ENCODE data around the gene PEF1.
"Not testable (repeated sequence)": the region's sequence is repeated elsewhere in the genome, so short reads cannot be mapped to it uniquely, and the experiment has no call there.

Gene PEF1

DNA sequence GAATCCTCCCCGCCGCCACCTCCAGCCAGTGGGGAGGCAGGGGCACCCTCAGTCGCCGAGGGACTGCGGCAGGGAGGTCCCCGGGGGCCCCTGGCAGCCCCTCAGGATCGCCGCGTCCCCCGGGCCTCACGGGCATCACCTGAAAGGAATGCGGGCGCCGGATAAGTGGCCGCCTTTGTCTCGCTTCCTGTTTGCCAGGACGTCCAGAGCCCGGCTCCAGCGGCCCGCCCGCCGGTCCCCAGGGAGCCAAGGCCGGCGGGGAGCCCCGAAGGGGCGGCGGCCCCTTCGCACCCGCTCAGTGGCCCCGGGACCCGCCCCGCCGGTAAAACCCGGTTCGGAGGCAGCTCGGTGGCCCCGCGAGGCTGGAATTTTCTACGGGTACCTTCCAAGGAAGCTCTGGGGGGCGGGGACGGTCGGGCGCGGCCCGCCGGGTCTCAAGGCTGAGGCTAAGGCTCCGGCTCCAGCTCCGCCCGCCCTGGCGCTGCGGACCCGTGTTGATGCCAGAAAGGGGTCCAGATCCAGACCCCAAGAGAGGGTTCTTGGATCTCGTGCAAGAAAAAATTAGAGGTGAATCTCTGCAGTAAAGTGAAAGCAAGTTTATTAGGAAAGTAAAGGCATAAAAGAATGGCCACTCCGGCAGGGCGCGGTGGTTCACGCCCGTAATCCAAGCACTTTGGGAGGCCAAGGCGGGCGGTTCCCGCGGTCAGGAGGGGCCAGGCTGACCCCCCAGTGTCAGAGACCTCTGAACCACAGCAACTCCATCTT is 55.7 kb downstream of the PEF1 start:
- TF ChIP-seq, protein P1, sequence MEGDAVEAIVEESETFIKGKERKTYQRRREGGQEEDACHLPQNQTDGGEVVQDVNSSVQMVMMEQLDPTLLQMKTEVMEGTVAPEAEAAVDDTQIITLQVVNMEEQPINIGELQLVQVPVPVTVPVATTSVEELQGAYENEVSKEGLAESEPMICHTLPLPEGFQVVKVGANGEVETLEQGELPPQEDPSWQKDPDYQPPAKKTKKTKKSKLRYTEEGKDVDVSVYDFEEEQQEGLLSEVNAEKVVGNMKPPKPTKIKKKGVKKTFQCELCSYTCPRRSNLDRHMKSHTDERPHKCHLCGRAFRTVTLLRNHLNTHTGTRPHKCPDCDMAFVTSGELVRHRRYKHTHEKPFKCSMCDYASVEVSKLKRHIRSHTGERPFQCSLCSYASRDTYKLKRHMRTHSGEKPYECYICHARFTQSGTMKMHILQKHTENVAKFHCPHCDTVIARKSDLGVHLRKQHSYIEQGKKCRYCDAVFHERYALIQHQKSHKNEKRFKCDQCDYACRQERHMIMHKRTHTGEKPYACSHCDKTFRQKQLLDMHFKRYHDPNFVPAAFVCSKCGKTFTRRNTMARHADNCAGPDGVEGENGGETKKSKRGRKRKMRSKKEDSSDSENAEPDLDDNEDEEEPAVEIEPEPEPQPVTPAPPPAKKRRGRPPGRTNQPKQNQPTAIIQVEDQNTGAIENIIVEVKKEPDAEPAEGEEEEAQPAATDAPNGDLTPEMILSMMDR (IDR thresholded peaks at IDR 0.05; ENCODE audit: low read depth, low read length), result no peak

DNA sequence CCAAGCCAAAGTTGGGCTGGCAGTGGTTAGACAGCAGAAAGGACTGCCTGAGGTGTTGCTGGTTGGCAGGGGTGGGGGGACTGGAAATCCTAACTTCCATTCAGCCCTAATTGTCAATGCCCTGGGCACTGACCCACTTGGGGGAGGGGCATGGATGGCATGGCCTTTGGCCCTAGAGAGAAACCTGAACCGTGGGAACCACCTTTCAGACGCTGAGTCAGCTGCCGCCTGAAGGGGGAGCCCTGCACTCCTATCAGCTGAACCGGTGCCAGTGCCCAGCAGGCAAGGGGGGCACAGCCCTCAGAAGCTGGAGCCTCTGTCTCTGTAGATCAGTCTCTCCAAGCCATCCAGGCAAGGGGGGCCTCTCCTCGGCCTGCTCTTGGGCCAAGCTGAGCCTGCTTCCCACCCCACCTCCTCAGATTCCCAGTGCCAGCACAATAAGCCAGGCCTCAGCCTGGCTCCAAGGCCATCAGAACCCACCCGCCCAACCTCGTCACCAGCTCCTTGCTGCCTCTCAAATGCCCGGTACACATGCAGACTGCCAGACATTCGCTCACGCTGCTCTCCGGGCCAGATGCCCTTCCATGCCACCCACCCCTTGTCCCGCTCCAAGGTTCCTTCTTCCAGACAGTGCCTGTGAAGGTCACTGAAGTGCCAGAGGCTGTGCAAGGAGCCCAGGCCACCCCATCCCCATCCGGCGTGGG is 56.8 kb downstream of the PEF1 start:
- peak; percentile 48 to 54 for DNase-seq (ENCODE audit: low read depth in 2 of 2)
- no peak overlapping the region for H3K4me3 ChIP-seq (replicated peaks in 1 of 2; ENCODE audit: low read depth in 2 of 2, low read length in 2 of 2)
- TF ChIP-seq, protein P1 (IDR thresholded peaks at IDR 0.05; ENCODE audit: low read depth, low read length), result peak; percentile 58

More for the DNA sequence above, 55.7 kb downstream of the PEF1 start:
- peak in 1 of 2 donors; percentile 55 for DNase-seq (ENCODE audit: low read depth in 2 of 2)
- H3K4me3 ChIP-seq (replicated peaks in 1 of 2; ENCODE audit: low read depth in 2 of 2, low read length in 2 of 2), result peak overlapping the region; percentile 5 to 28

DNA sequence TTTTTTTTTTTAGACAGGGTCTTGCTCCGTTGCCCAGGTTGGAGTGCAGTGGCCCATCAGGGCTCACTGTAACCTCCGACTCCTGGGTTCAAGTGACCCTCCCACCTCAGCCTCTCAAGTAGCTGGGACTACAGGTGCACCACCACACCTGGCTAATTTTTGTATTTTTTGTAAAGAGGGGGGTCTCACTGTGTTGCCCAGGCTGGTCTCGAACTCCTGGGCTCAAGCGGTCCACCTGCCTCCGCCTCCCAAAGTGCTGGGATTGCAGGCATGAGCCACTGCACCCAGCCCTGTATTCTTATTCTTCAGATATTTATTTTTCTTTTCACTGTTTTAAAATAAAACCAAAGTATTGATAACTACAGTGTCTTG is 57.4 kb downstream of the PEF1 start:
- H3K4me3 ChIP-seq (replicated peaks in 1 of 2; ENCODE audit: low read depth in 2 of 2, low read length in 2 of 2); DNase-seq (ENCODE audit: low read depth in 2 of 2): not testable (repeated sequence)

DNA sequence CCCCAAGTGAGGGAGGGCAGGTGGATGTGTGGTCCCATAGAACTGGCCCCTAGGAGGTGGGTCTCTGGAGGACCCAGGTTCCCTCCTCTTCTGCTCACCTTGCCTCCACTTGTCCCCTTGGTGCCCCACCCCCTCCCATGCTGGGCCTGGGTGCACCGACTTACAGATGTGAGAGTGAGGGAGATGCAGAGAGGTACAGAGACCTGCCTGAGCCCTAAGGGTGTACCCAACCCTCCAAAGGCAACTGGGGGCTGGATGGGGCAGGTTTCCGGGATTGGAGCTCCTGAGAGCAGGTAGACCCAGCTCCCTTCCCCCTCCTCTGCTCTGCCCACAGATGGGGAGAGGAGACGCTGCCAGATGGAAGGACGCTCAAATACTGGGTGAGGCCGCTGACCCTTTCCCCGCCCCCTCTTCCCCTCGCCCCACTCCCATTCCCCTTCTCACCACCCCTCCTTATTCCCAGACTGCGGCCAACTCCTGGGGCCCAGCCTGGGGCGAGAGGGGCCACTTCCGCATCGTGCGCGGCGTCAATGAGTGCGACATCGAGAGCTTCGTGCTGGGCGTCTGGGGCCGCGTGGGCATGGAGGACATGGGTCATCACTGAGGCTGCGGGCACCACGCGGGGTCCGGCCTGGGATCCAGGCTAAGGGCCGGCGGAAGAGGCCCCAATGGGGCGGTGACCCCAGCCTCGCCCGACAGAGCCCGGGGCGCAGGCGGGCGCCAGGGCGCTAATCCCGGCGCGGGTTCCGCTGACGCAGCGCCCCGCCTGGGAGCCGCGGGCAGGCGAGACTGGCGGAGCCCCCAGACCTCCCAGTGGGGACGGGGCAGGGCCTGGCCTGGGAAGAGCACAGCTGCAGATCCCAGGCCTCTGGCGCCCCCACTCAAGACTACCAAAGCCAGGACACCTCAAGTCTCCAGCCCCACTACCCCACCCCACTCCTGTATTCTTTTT is 58.0 kb downstream of the PEF1 start:
- no peak for DNase-seq (ENCODE audit: low read depth in 2 of 2)
- TF ChIP-seq, protein P1 (IDR thresholded peaks at IDR 0.05; ENCODE audit: low read depth, low read length), result no peak
- H3K4me3 ChIP-seq (replicated peaks in 1 of 2; ENCODE audit: low read depth in 2 of 2, low read length in 2 of 2), result no peak overlapping the region

DNA sequence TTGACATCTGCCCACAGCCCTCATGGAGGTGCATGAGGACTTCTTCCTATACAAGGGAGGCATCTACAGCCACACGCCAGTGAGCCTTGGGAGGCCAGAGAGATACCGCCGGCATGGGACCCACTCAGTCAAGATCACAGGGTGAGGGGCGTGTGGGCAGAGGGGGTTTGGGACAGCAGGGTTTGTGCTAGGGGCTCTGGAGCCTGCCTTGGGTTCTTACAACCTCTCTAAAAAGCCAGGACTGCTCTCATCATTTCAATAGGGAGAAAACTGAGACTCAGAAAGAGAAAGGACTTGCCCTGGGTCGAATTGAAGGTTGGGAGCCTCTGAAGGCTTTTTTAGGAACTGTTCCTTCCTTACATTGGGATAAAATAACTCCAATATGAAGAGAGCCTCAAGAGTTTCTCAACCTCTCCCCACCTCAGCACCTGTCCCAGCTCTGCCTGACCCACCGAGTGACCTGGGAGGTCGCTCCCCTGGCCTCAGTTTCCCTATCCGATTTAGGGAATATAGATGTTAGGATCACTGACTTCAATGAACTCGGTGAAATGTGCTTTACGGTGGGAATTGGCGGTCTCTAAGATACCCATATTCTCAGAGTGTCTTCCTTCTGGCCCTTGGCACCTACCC is 58.8 kb downstream of the PEF1 start:
- H3K4me3 ChIP-seq (replicated peaks in 1 of 2; ENCODE audit: low read depth in 2 of 2, low read length in 2 of 2), result no peak overlapping the region
- no peak for DNase-seq (ENCODE audit: low read depth in 2 of 2)
- TF ChIP-seq, protein P1 (IDR thresholded peaks at IDR 0.05; ENCODE audit: low read depth, low read length), result no peak

DNA sequence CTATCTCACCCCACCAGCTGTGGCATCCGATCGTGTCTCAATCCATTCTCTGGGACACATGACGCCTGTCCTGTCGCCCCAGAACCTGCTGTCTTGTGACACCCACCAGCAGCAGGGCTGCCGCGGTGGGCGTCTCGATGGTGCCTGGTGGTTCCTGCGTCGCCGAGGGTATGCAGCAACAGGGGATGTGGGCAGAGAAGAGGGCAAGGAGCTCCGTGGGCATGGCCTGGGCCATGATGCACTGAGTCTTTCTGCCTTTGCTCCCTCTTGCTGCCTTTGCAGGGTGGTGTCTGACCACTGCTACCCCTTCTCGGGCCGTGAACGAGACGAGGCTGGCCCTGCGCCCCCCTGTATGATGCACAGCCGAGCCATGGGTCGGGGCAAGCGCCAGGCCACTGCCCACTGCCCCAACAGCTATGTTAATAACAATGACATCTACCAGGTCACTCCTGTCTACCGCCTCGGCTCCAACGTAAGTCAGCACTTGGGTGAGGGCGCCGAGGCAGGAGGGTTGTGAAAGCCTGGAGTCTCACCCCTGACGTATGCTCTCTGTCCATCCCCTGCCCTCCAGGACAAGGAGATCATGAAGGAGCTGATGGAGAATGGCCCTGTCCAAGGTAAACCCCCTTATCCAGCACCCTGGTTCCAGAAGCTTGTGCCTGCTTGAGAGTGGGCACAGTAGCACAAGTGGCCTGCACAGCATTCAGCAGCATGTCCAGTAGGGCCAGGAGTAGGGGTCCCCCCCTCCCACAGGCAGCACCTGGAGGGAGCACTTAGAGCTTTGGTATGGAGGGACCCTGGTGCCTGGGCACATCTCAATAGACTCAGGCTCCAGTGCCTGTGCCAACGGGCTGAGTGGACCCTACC is 59.6 kb downstream of the PEF1 start:
- H3K4me3 ChIP-seq (replicated peaks in 1 of 2; ENCODE audit: low read depth in 2 of 2, low read length in 2 of 2), result no peak overlapping the region
- no peak for DNase-seq (ENCODE audit: low read depth in 2 of 2)
- TF ChIP-seq, protein P1 (IDR thresholded peaks at IDR 0.05; ENCODE audit: low read depth, low read length), result no peak
